Activated CD4-positive, alpha-beta T cell treated with anti-CD3 and anti-CD28 coated beads, Interleukin-10, Interleukin-2, amounts not matched to agents 100 ng/mL and 50 ng/mL, durations not matched to agents 16 hours and 8 hours (primary cell): ENCODE data around the gene RAD23B.

Experiments used
- DNase-seq: peaks from one replicate; pipeline ENCODE4 v3.0.0-alpha.2; 2020

The RAD23B gene

GRCh38 chr9:107269254-107269653 is 13.8 kb upstream of the RAD23B start:
- DNase-seq = no peak

DNA sequence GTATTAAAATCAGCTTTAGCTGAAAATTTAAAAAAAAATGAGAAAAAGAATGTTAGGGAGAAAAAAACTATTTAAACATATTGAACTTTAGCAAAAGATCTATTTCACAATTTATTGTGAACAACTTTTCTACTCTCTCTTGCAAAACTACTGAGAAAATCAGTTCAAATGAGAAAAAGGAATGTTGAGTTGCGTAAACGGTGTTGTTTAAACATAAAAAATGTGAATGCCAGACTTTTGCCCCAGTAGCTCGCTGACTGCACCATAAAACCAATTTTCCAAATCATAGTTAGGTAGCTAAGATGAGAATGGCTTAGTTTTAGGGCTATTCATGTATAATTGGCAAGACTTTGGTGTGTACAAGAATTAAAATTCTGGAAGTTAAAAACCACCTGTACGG is 13.4 kb upstream of the RAD23B start:
- no peak for DNase-seq

- no peak for DNase-seq
These were observed 13.0 kb upstream of the RAD23B start for GRCh38 chr9:107270082-107270481.

DNA sequence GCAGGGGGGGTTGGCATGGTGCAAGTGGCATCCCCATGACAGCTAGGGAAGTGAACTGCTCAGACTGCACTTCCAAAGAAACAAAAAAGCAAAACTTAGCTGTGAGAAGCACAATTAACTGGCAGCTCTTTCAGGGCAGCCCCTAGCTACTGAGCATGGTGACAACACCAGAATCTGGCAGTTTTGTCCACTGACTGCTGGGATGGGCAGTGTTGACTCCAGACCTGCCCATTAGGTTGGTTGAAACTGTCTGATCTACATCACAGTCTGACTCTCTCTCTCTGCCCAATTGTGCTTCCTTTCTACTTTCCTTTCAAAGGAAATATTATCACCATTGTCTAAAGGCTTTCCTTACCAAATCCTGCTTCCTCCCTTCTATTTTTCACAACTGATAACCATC is 12.5 kb upstream of the RAD23B start:
- no peak for DNase-seq

- no peak for DNase-seq
These were observed 9.4 kb upstream of the RAD23B start for GRCh38 chr9:107273634-107274033.

DNA sequence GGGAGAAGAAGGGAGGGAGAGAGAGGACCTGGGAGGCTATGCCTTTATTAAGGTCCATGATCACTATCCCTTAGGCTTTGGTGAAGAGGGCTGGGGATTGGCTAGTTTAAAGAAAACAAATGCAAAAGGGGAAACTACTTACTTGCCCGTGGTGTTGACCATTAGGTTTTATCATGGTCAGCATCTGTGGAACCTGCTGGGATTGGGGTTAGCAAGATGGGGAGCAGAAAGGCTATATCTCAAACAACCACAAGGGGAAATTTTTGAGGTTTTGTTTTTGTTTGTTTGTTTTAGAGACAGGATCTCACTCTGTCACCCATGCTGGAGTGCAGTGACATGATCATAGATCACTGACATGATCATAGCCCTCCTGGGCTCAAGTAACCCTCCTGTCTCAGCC is 9.0 kb upstream of the RAD23B start:
- no peak for DNase-seq

GRCh38 chr9:107274953-107275422 is 8.1 kb upstream of the RAD23B start:
- DNase-seq = no peak

- DNase-seq = no peak
These were observed 7.5 kb upstream of the RAD23B start for GRCh38 chr9:107275530-107275929.

- DNase-seq = no peak
These were observed 5.9 kb upstream of the RAD23B start for GRCh38 chr9:107276966-107277710.

DNA sequence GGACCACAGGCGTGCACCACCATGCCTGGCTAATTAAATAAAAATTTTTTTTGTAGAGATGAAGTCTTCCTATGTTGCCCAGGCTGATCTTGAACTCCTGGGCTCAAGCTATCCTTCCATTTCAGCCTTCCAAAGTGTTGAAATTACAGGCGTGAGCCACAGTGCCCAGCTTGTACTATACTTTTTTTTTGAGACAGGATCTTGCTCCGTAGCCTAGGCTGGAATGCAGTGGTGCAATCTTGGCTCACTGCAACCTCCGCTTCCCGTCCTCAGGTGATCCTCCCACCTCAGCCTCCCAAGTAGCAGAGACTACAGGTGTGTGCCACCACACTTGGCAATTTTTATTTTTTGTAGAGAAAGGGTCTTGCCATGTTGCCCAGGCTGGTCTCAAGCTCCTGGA is 5.3 kb upstream of the RAD23B start:
- DNase-seq = no peak

DNA sequence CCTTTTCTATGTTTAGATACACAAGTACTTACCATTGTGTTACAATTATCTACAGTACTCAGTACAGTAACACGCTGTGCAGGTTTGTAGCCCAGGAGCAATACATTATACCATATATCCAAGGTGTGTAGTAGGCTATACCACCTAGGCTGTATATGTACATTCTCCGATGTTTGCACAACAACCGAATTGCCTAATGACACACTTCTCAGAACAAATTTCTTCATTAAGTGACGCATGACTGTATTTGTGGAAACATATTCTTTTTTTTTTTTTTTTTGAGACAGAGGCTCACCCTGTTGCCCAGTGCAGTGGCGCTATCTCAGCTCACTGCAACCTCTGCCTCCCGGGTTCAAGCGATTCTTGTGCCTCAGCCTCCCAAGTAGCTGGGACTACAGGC is 4.0 kb upstream of the RAD23B start:
- DNase-seq = no peak

- peak; percentile 19 for DNase-seq
These were observed 2.5 kb upstream of the RAD23B start for GRCh38 chr9:107280543-107280942.

DNA sequence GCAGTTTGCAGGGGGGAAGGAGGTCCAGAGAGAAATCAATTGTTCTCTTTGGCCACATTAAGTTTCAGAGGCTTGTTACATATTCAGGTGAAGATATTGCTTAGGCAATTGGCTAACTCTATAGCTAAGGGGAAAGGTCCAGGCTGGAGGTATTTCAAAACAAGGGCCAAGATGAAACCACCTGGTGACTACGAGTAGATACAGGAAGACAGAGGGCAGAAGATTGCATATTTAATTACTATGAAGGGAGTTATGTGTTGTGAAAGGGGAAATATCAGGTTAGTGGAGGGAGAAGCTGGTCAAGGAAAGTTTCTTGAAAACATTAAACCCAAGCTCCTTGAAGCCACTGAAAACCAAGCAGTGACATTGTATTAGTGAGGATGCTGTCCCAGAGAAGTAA is 1.9 kb upstream of the RAD23B start:
- no peak for DNase-seq

DNA sequence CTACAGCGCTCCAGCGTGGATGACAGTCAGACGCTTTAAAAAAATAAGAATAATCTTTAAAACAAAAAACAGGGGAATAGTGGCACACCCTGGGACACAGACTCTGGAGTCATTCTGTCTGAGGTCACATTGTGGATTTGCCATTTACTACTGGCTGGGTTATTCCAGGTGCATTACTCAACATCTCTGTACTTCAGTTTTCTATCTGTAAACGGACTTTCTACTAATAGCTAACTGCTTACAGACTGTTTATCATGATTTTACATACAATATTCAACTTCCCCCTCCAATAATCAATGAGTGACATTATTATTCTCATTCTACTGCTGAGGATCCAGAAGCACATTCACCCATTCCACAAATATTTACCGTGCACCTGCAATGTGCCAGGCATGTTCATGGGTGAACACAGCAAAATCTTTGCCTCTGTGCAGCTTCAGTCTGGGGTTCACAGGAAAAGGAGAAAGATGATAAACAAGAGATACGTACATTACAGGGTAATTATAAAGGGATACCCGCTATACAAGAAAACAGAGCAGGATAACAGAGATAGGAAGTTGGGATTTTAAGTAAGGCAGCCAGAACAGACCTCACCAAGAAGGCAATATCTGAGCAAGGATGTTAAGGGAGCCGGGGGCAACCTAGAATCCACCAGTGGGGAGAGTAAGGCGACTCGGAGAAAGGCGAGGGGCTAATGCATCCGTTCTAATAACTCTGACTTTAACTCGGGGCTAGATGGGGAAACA is 984 bp upstream of the RAD23B start:
- no peak for DNase-seq

- peak; percentile 77 for DNase-seq
These were observed 841 bp downstream of the RAD23B start for GRCh38 chr9:107283623-107284616.

- peak; percentile 14 for DNase-seq
These were observed 1.6 kb downstream of the RAD23B start for GRCh38 chr9:107284636-107285035.

- no peak for DNase-seq
These were observed 2.2 kb downstream of the RAD23B start for GRCh38 chr9:107285286-107285685.

- peak; percentile 34 for DNase-seq
These were observed 3.0 kb downstream of the RAD23B start for GRCh38 chr9:107286057-107286456.

GRCh38 chr9:107288701-107289100 is 5.6 kb downstream of the RAD23B start:
- peak; percentile 17 for DNase-seq

GRCh38 chr9:107290619-107291018 is 7.5 kb downstream of the RAD23B start:
- no peak for DNase-seq

GRCh38 chr9:107292821-107293542 is 9.9 kb downstream of the RAD23B start:
- no peak for DNase-seq

GRCh38 chr9:107293543-107294085 is 10.5 kb downstream of the RAD23B start:
- no peak for DNase-seq
